ENCODE results near the gene HACE1.

DNA sequence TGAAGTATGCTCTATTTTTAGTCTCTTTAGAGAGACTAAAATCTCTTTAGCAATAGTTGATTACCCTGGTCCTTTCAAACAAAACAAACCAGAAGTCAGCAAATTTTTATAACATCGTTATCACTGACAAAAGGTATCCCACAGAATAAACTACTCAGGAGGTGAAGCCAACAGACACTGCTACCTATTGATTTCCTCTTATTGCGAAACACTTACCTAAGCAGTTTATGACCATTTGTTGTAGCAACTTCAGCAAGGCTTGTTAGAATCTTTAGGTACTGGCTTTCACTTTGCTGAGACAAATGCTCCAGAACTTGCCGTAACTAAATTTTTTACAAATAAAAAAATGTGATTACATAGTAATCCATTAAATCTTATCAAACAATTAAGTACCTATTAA lies 64.4 kb downstream of the HACE1 start:
- TF ChIP-seq CTCF (IDR thresholded peaks at IDR 0.05) = no peak
- no peak for TF ChIP-seq POLR2A (IDR thresholded peaks at IDR 0.05)
